Testis (tissue), 3 donors: ENCODE results near the gene HSP90B1. TPM values are rescaled to one million over a fixed set of nuclear protein-coding genes. Genes with fewer than 3 reads are reported as not detected.

ENCODE experiments used
- DNase-seq: peaks from one replicate; pipeline ENCODE4 v3.0.0-alpha.2; 2019
- H3K27ac ChIP-seq, 2 donors: fragments of 200-600 bp; sonication (generic); one replicate each; pipeline ENCODE4 v1.5.1; 2019
- H3K27me3 ChIP-seq: fragments of 200-600 bp; sonication (generic); one replicate; pipeline ENCODE4 v1.5.1; 2019
- H3K36me3 ChIP-seq: fragments of 200-600 bp; sonication (generic); one replicate; pipeline ENCODE4 v1.5.1; 2017; ENCODE audit warnings: low read depth; ENCODE audit errors: missing control alignments
- H3K4me1 ChIP-seq: fragments of 200-600 bp; sonication (generic); one replicate; pipeline ENCODE4 v1.5.1; 2019
- H3K4me3 ChIP-seq, 2 donors: fragments of 200-600 bp; sonication (generic); one replicate each; pipeline ENCODE4 v1.5.1; 2017 to 2019
- H3K9me3 ChIP-seq: fragments of 200-600 bp; sonication (generic); one replicate; pipeline ENCODE4 v1.5.1; 2017
- CTCF ChIP-seq, 3 experiments: fragments of 450-650 bp in 2 of 3; fragments of 200-600 bp in 1 of 3; sonication (generic) in 1 of 3; IDR thresholded peaks; one replicate each; pipeline ENCODE4 v1.5.1; 2016 to 2019; ENCODE audit warnings: antibody characterized with exemption in 3 of 3, mild to moderate bottlenecking in 2 of 3, moderate library complexity in 1 of 3
- POLR2A ChIP-seq: fragments of 450-650 bp; IDR thresholded peaks from one replicate; pipeline ENCODE4 v1.6.1; 2017; ENCODE audit warnings: antibody characterized with exemption, mild to moderate bottlenecking, moderate library complexity
- WGBS, 2 donors: methylation state at CpG; one replicate each; pipeline ENCODE4 v1.1.5; 2018; 5-methylcytosine and 5-hydroxymethylcytosine counted together
- intact Hi-C: fragments of 100-400 bp; cut with DNase I; formaldehyde crosslinking; loops from one replicate; pipeline ENCODE4 v1.15.1; 2023; ENCODE audit warnings: low total_unique reads
- polyA plus RNA-seq: library from polyadenylated mRNA; stranded (reverse); fragments of 350-450 nt; fragmentation: Illumina TruSeq; extraction: RNeasy Lipid Tissue Mini Kit (QIAGEN cat#74804); gene quantifications from one replicate; pipeline ENCODE4 v1.2.3, GENCODE V29; 2014; ENCODE audit warnings: low read depth, low replicate concordance; ENCODE audit not compliant: insufficient read depth
- total RNA-seq, 2 donors: library from RNA; depleted of rRNA; stranded (reverse); fragments of >200 nt; gene quantifications; one replicate each; pipeline ENCODE4 v1.2.3, GENCODE V29; 2016

HSP90B1 gene
- total and polyA plus RNA-seq, 3 donors from 2014 or later = 257 to 265 (median 259) TPM

GRCh38 chr12:103975368-103975767, 45.2 kb downstream of the HSP90B1 start:
- Histone ChIP-seq H3K4me1 (no peaks in the 10 kb centered on the region), H3K36me3 (no peaks in the 10 kb centered on the region), H3K4me3 (no peak overlapping the region), H3K9me3 (no peaks in the 10 kb centered on the region), H3K27me3 (no peaks in the 10 kb centered on the region), H3K27ac (peak overlapping the region in 1 of 2 donors; percentile 34)
- no peak for TF ChIP-seq POLR2A
- TF ChIP-seq CTCF (IDR thresholded peaks at IDR 0.05) = no peak
- 67 to 71% methylated on average over 2 of the region's 2 CpGs for WGBS, 2 donors
- no peak for DNase-seq
- intact Hi-C loops = no loop called here

- Histone ChIP-seq H3K4me3 (no peak overlapping the region), H3K27ac (no peak overlapping the region), H3K9me3 (no peaks in the 10 kb centered on the region), H3K36me3 (no peaks in the 10 kb centered on the region), H3K4me1 (no peaks in the 10 kb centered on the region), H3K27me3 (no peaks in the 10 kb centered on the region)
- no peak for DNase-seq
- WGBS, 2 donors = 91 to 95% methylated on average over 4 of the region's 4 CpGs
- TF ChIP-seq POLR2A (no peak), CTCF (IDR thresholded peaks at IDR 0.05) (no peak)
- intact Hi-C loops = no loop called here
Measured at GRCh38 chr12:103978384-103978982, 48.3 kb downstream of the HSP90B1 start.

GRCh38 chr12:103986829-103987228, 56.6 kb downstream of the HSP90B1 start:
- Histone ChIP-seq H3K4me3 (no peak overlapping the region), H3K27ac (no peak overlapping the region), H3K4me1 (no peaks in the 10 kb centered on the region), H3K9me3 (no peaks in the 10 kb centered on the region), H3K36me3 (no peaks in the 10 kb centered on the region), H3K27me3 (no peaks in the 10 kb centered on the region)
- intact Hi-C loops = no loop called here
- DNase-seq = no peak
- WGBS, 2 donors = 96 to 97% methylated on average over 2 of the region's 2 CpGs
- TF ChIP-seq CTCF (IDR thresholded peaks at IDR 0.05) (no peak), POLR2A (no peak)

GRCh38 chr12:103994235-103994634, 64.0 kb downstream of the HSP90B1 start:
- 70 to 82% methylated on average over 4 of the region's 4 CpGs for WGBS, 2 donors

More at GRCh38 chr12:103994235-103994634, 64.0 kb downstream of the HSP90B1 start:
- Histone ChIP-seq H3K27me3 (no peaks in the 10 kb centered on the region), H3K4me1 (no peaks in the 10 kb centered on the region), H3K9me3 (no peaks in the 10 kb centered on the region), H3K4me3 (no peak overlapping the region), H3K27ac (no peak overlapping the region), H3K36me3 (no peaks in the 10 kb centered on the region)
- no peak for TF ChIP-seq CTCF (IDR thresholded peaks at IDR 0.05)
- no peak for TF ChIP-seq POLR2A
- no peak for DNase-seq
- intact Hi-C loops = no loop called here
